HFF-Myc (cell line): ENCODE data around the gene ROCK2.

Source experiments
- DNase-seq: peaks from one replicate; pipeline ENCODE4 v3.0.0-alpha.2; 2011; ENCODE audit warnings: low read depth; ENCODE audit errors: extremely low read depth
- H3K4me3 ChIP-seq: replicated peaks from 2 replicates; pipeline ENCODE4 v1.5.1; 2011; ENCODE audit warnings: low read depth, mild to moderate bottlenecking, control low read depth, low read length
- CTCF ChIP-seq: IDR thresholded peaks from 2 replicates; pipeline ENCODE4 v1.5.1; 2012; ENCODE audit warnings: mild to moderate bottlenecking, low read depth, low read length, control low read depth; ENCODE audit errors: missing control alignments

ROCK2 gene

GRCh38 chr2:11134349-11134748 lies 210.1 kb downstream of the ROCK2 start:
- DNase-seq = no peak
- H3K4me3 ChIP-seq = no peak overlapping the region
- TF ChIP-seq CTCF = no peak

- TF ChIP-seq CTCF = no peak
- no peak overlapping the region for H3K4me3 ChIP-seq
- DNase-seq = no peak
Observed at GRCh38 chr2:11133936-11134320, 210.5 kb downstream of the ROCK2 start.

GRCh38 chr2:11133238-11133935 lies 211.0 kb downstream of the ROCK2 start:
- DNase-seq = no peak
- TF ChIP-seq CTCF = no peak
- peak overlapping the region; percentile 43 for H3K4me3 ChIP-seq

- H3K4me3 ChIP-seq = no peak overlapping the region
- no peak for TF ChIP-seq CTCF
- no peak for DNase-seq
Observed at GRCh38 chr2:11132036-11132671, 212.3 kb downstream of the ROCK2 start.

- TF ChIP-seq CTCF = no peak
- no peak for DNase-seq
- no peak overlapping the region for H3K4me3 ChIP-seq
Observed at GRCh38 chr2:11131166-11131920, 213.1 kb downstream of the ROCK2 start.
